SK-N-SH (cell line): ENCODE measurements around the gene TMEM221.

Source experiments
- CHD2 ChIP-seq: fragments of 150-350 bp; IDR thresholded peaks from 2 replicates; pipeline ENCODE4 v1.6.1; 2018; ENCODE audit warnings: low read length; ENCODE audit not compliant: partially characterized antibody
- CTCF ChIP-seq: fragments of 200-600 bp; sonication (generic); IDR thresholded peaks from 2 replicates; pipeline ENCODE4 v1.6.1; 2017; ENCODE audit warnings: antibody characterized with exemption, mild to moderate bottlenecking, moderate library complexity
- EP300 ChIP-seq, 2 experiments: IDR thresholded peaks; 2 replicates each; pipeline versions ENCODE4 v1.4.0 to v1.6.1; 2012; ENCODE audit warnings: borderline replicate concordance in 1 of 2, low read depth in 1 of 2, low read length in 1 of 2
- MAX ChIP-seq: IDR thresholded peaks from 2 replicates; pipeline ENCODE4 v1.4.0; 2012; ENCODE audit warnings: low read depth
- MXI1 ChIP-seq: IDR thresholded peaks from 2 replicates; pipeline ENCODE4 v1.6.1; 2012; ENCODE audit warnings: mild to moderate bottlenecking, low read depth, low read length, improper control_type of control experiment
- NFIC ChIP-seq: IDR thresholded peaks from 2 replicates; pipeline ENCODE4 v1.4.0; 2012; ENCODE audit warnings: borderline replicate concordance
- POLR2AphosphoS5 ChIP-seq: IDR thresholded peaks from 2 replicates; pipeline ENCODE4 v1.6.1; 2012; ENCODE audit warnings: low read depth, low read length
- RCOR1 ChIP-seq: fragments of 150-350 bp; IDR thresholded peaks from 2 replicates; pipeline ENCODE4 v1.6.1; 2017; ENCODE audit warnings: antibody characterized with exemption, low read length
- RFX5 ChIP-seq: IDR thresholded peaks from 2 replicates; pipeline ENCODE4 v1.6.1; 2012; ENCODE audit warnings: mild to moderate bottlenecking, improper control_type of control experiment, low read length
- TAF1 ChIP-seq: IDR thresholded peaks from 2 replicates; pipeline ENCODE4 v1.6.1; 2012; ENCODE audit warnings: low read depth, mild to moderate bottlenecking, low read length, moderate library complexity, borderline replicate concordance
- TEAD4 ChIP-seq: IDR thresholded peaks from 2 replicates; pipeline ENCODE4 v1.4.0; 2012; ENCODE audit warnings: mild to moderate bottlenecking, borderline replicate concordance; ENCODE audit not compliant: insufficient read depth
- USF2 ChIP-seq: fragments of 150-350 bp; IDR thresholded peaks from 2 replicates; pipeline ENCODE4 v1.6.1; 2017; ENCODE audit warnings: antibody characterized with exemption, low read length, low read depth, borderline replicate concordance
- YY1 ChIP-seq: IDR thresholded peaks from 2 replicates; pipeline ENCODE4 v1.4.0; 2012; ENCODE audit warnings: low read depth, mild to moderate bottlenecking
- ZBTB33 ChIP-seq: IDR thresholded peaks from 2 replicates; pipeline ENCODE4 v1.4.0; 2012; ENCODE audit warnings: low read depth, borderline replicate concordance

- peak; percentile 29 for TF ChIP-seq CHD2
- TF ChIP-seq NFIC = no peak
- TF ChIP-seq YY1 = no peak
- no peak for TF ChIP-seq CTCF
- peak; percentile 98 for TF ChIP-seq MXI1
- TF ChIP-seq ZBTB33 = no peak
- TF ChIP-seq EP300 (IDR thresholded peaks at IDR 0.05; ENCODE audit: borderline replicate concordance in 1 of 2, low read depth in 1 of 2, low read length in 1 of 2) = no peak
- TF ChIP-seq MAX = peak; percentile 60
- no peak for TF ChIP-seq RFX5
- no peak for TF ChIP-seq USF2
- no peak for TF ChIP-seq TEAD4
- TF ChIP-seq TAF1 = 0 out of 2 replicates have a peak, but pooled peaks have one; percentile 26
- no peak; the same call in 1 of the 2 replicates for TF ChIP-seq RCOR1
- no peak for TF ChIP-seq POLR2AphosphoS5
Measured at GRCh38 chr19:17469481-17470067, 21.1 kb upstream of the TMEM221 start.
